Upper lobe of left lung (tissue), 6 donors: ENCODE results near the gene POU5F2. TPM values are rescaled to one million over a fixed set of nuclear protein-coding genes. Genes with fewer than 3 reads are reported as not detected.

ENCODE experiments used
- ATAC-seq, 2 donors: fragments of 200-7000 bp; cut with Tn5 transposase; one replicate each; pipeline ENCODE4 v1.9.1; 2022; ENCODE audit warnings: mild to moderate bottlenecking in 2 of 2, moderate library complexity in 2 of 2; ENCODE audit not compliant: low FRiP score in 2 of 2
- DNase-seq, 2 donors: peaks; one replicate each; pipeline ENCODE4 v3.0.0-alpha.2; 2019 to 2020
- H3K27ac ChIP-seq, 4 donors: fragments of 200-600 bp; sonication (generic); one replicate each; pipeline ENCODE4 v1.5.1; 2016 to 2019
- H3K27me3 ChIP-seq, 4 donors: fragments of 200-600 bp; sonication (generic); one replicate each; pipeline ENCODE4 v1.5.1; 2017 to 2019
- H3K36me3 ChIP-seq, 4 donors: fragments of 200-600 bp; sonication (generic); one replicate each; pipeline ENCODE4 v1.5.1; 2016 to 2019
- H3K4me1 ChIP-seq, 4 donors: fragments of 200-600 bp; sonication (generic); one replicate each; pipeline ENCODE4 v1.5.1; 2018 to 2019
- H3K4me3 ChIP-seq, 4 donors: fragments of 200-600 bp; sonication (generic); one replicate each; pipeline ENCODE4 v1.5.1; 2017 to 2019; ENCODE audit warnings: mild to moderate bottlenecking in 2 of 4, moderate library complexity in 1 of 4
- H3K9me3 ChIP-seq, 4 donors: fragments of 200-600 bp; sonication (generic); one replicate each; pipeline ENCODE4 v1.5.1; 2018 to 2019
- CTCF ChIP-seq, 6 experiments: fragments of 450-650 bp in 4 of 6; fragments of 200-600 bp in 2 of 6; sonication (generic) in 2 of 6; IDR thresholded peaks; one replicate each; pipeline ENCODE4 v1.5.1; 2016 to 2019; ENCODE audit warnings: antibody characterized with exemption in 6 of 6
- EP300 ChIP-seq, 4 donors: sonication (generic); formaldehyde crosslinking; IDR thresholded peaks; one replicate each; pipeline ENCODE4 v1.5.1; 2017; ENCODE audit warnings: antibody characterized with exemption in 4 of 4, control low read depth in 2 of 4
- POLR2A ChIP-seq, 4 donors: fragments of 450-650 bp; IDR thresholded peaks; one replicate each; pipeline ENCODE4 v1.5.1; 2016 to 2017; ENCODE audit warnings: antibody characterized with exemption in 4 of 4, mild to moderate bottlenecking in 2 of 4
- POLR2AphosphoS5 ChIP-seq, 2 donors: sonication (generic); formaldehyde crosslinking; IDR thresholded peaks; one replicate each; pipeline ENCODE4 v1.5.1; 2017; ENCODE audit warnings: antibody characterized with exemption in 2 of 2
- WGBS, 2 donors: methylation state at CpG; one replicate each; pipeline ENCODE4 v1.1.5; 2017 to 2018; 5-methylcytosine and 5-hydroxymethylcytosine counted together
- total RNA-seq, 6 donors: library from RNA; depleted of rRNA in 4 of 6; stranded (reverse); fragments of >200 nt in 4 of 6; gene quantifications; one replicate each; pipeline versions ENCODE4 v1.1.0 to v1.2.1, GENCODE V29; 2016 to 2021
- donor health status: DM: no; HTN: no; CAD: no; lungs with moderate emphysema.
- donor health status: DM: no; HTN: yes; CAD: no; lungs with severe emphysema.

The POU5F2 gene
- total RNA-seq, 6 donors from 2014 or later, result 0.81 to 8.1 (median 2.7) TPM

- H3K9me3 ChIP-seq, result no peaks in the 10 kb centered on the region
- H3K36me3 ChIP-seq, result no peaks in the 10 kb centered on the region
- DNase-seq (no peak), ATAC-seq (no peak)
- H3K4me3 ChIP-seq, result no peak overlapping the region
- no peak overlapping the region for H3K27ac ChIP-seq
- H3K4me1 ChIP-seq, result peaks cover 0 to 4% (median 0%) of the 10 kb centered on the region in 4 donors
- 29 to 46% methylated on average over 1 of the region's 1 CpG for WGBS, 2 donors
- no peaks in the 10 kb centered on the region for H3K27me3 ChIP-seq
- TF ChIP-seq POLR2AphosphoS5 (IDR thresholded peaks at IDR 0.05), result no peak
- no peak for TF ChIP-seq POLR2A (IDR thresholded peaks at IDR 0.05)
- TF ChIP-seq EP300 (IDR thresholded peaks at IDR 0.05), result no peak
- no peak for TF ChIP-seq CTCF (IDR thresholded peaks at IDR 0.05)
Observed at GRCh38 chr5:93721511-93721910, 19.9 kb downstream of the POU5F2 start.

- Histone ChIP-seq H3K4me1 (peaks cover 0 to 4% (median 0%) of the 10 kb centered on the region in 4 donors), H3K4me3 (no peak overlapping the region), H3K27ac (no peak overlapping the region), H3K9me3 (no peaks in the 10 kb centered on the region), H3K36me3 (no peaks in the 10 kb centered on the region), H3K27me3 (no peaks in the 10 kb centered on the region)
- no peak for ATAC-seq
- 71 to 82% methylated on average over 3 of the region's 3 CpGs for WGBS, 2 donors
- DNase-seq, result no peak
- TF ChIP-seq EP300 (IDR thresholded peaks at IDR 0.05), result no peak
- no peak for TF ChIP-seq CTCF (IDR thresholded peaks at IDR 0.05)
- TF ChIP-seq POLR2A (IDR thresholded peaks at IDR 0.05), result no peak
- TF ChIP-seq POLR2AphosphoS5 (IDR thresholded peaks at IDR 0.05), result no peak
Observed at GRCh38 chr5:93721071-93721470, 20.3 kb downstream of the POU5F2 start.

- ATAC-seq, result no peak
- H3K9me3 ChIP-seq, result no peaks in the 10 kb centered on the region
- H3K4me1 ChIP-seq, result no peaks in the 10 kb centered on the region
- 37% methylated on average over 4 of the region's 4 CpGs for WGBS, 2 donors
- DNase-seq, result peak in 1 of 2 donors; percentile 44
- TF ChIP-seq CTCF (IDR thresholded peaks at IDR 0.05), result no peak
- TF ChIP-seq EP300 (IDR thresholded peaks at IDR 0.05), result no peak
- TF ChIP-seq POLR2A (IDR thresholded peaks at IDR 0.05), result no peak
- TF ChIP-seq POLR2AphosphoS5 (IDR thresholded peaks at IDR 0.05), result no peak
- no peaks in the 10 kb centered on the region for H3K36me3 ChIP-seq
- H3K4me3 ChIP-seq, result no peak overlapping the region
- H3K27ac ChIP-seq, result no peak overlapping the region
- H3K27me3 ChIP-seq, result no peaks in the 10 kb centered on the region
Observed at GRCh38 chr5:93717162-93717561, 24.2 kb downstream of the POU5F2 start.

GRCh38 chr5:93716453-93716852 lies 24.9 kb downstream of the POU5F2 start:
- H3K27me3 ChIP-seq, result no peaks in the 10 kb centered on the region
- no peaks in the 10 kb centered on the region for H3K4me1 ChIP-seq
- H3K36me3 ChIP-seq, result no peaks in the 10 kb centered on the region
- no peak overlapping the region for H3K27ac ChIP-seq
- TF ChIP-seq POLR2A (IDR thresholded peaks at IDR 0.05), result no peak
- no peak for TF ChIP-seq POLR2AphosphoS5 (IDR thresholded peaks at IDR 0.05)
- TF ChIP-seq EP300 (IDR thresholded peaks at IDR 0.05), result no peak
- TF ChIP-seq CTCF (IDR thresholded peaks at IDR 0.05), result no peak
- no peaks in the 10 kb centered on the region for H3K9me3 ChIP-seq
- ATAC-seq (no peak), DNase-seq (no peak)
- no peak overlapping the region for H3K4me3 ChIP-seq

GRCh38 chr5:93715761-93716160 lies 25.6 kb downstream of the POU5F2 start:
- no peak overlapping the region for H3K27ac ChIP-seq
- ATAC-seq (no peak), DNase-seq (no peak)
- no peaks in the 10 kb centered on the region for H3K36me3 ChIP-seq
- WGBS, 2 donors, result 82 to 96% methylated on average over 1 of the region's 1 CpG
- no peaks in the 10 kb centered on the region for H3K9me3 ChIP-seq
- no peak for TF ChIP-seq POLR2A (IDR thresholded peaks at IDR 0.05)
- no peak for TF ChIP-seq POLR2AphosphoS5 (IDR thresholded peaks at IDR 0.05)
- no peak for TF ChIP-seq EP300 (IDR thresholded peaks at IDR 0.05)
- no peak for TF ChIP-seq CTCF (IDR thresholded peaks at IDR 0.05)
- H3K4me3 ChIP-seq, result no peak overlapping the region
- H3K4me1 ChIP-seq, result no peaks in the 10 kb centered on the region
- no peaks in the 10 kb centered on the region for H3K27me3 ChIP-seq
